MCF 10A (cell line): ENCODE data around the gene TRPV6. TPM values are rescaled to one million over a fixed set of nuclear protein-coding genes. Genes with fewer than 3 reads are reported as not detected.

Experiments
- BruUV-seq: library from RNA; stranded (reverse); fragments of 400-500 nt; replicated peaks from 2 replicates; lab custom pipeline; 2021; lab: Mats Ljungman, UMichigan
- CTCF ChIA-PET: fragments of 300-600 bp; sonication (Branson Sonifier 250); formaldehyde crosslinking; extraction: SDS; loops from one replicate; lab custom pipeline; 2021; ENCODE audit warnings: antibody characterized with exemption, inconsistent platforms; lab: Yijun Ruan, JAX
- POLR2A ChIA-PET: fragments of 300-600, 350-650 bp; sonication (Branson Sonifier 250); formaldehyde crosslinking; extraction: SDS; loops from one replicate; lab custom pipeline; 2020; ENCODE audit warnings: antibody characterized with exemption, inconsistent platforms; lab: Yijun Ruan, JAX
- DNase-seq: peaks from one replicate; pipeline ENCODE4 v3.0.0-alpha.2; 2018; ENCODE audit not compliant: unreplicated experiment
- H3K27ac Mint-ChIP-seq: one replicate; pipeline ENCODE4 v1.8.0; 2022; ENCODE audit warnings: mild to moderate bottlenecking, low read depth, mixed read lengths; ENCODE audit not compliant: unreplicated experiment
- H3K27me3 Mint-ChIP-seq: one replicate; pipeline ENCODE4 v1.8.0; 2022; ENCODE audit warnings: mixed read lengths; ENCODE audit not compliant: insufficient read depth, unreplicated experiment
- H3K36me3 Mint-ChIP-seq: one replicate; pipeline ENCODE4 v1.8.0; 2022; ENCODE audit warnings: mild to moderate bottlenecking, moderate library complexity, mixed read lengths; ENCODE audit not compliant: insufficient read depth, unreplicated experiment
- H3K4me1 Mint-ChIP-seq: one replicate; pipeline ENCODE4 v1.8.0; 2022; ENCODE audit warnings: mixed read lengths; ENCODE audit not compliant: insufficient read depth, unreplicated experiment
- H3K4me3 Mint-ChIP-seq: one replicate; pipeline ENCODE4 v1.8.0; 2022; ENCODE audit warnings: mild to moderate bottlenecking, moderate library complexity, mixed read lengths; ENCODE audit not compliant: unreplicated experiment
- H3K9me3 Mint-ChIP-seq: one replicate; pipeline ENCODE4 v1.8.0; 2022; ENCODE audit warnings: mixed read lengths; ENCODE audit not compliant: unreplicated experiment
- CTCF ChIP-seq: fragments of 200-600 bp; IDR thresholded peaks from one replicate; pipeline ENCODE4 v1.8.0; 2022; ENCODE audit warnings: antibody characterized with exemption, mild to moderate bottlenecking; ENCODE audit not compliant: unreplicated experiment
- intact Hi-C: fragments of 100-400 bp; cut with micrococcal nuclease; formaldehyde crosslinking; loops from 2 replicates; pipeline ENCODE4 v1.14.1; 2022
- total RNA-seq: library from RNA; stranded (reverse); gene quantifications from 2 replicates; pipeline ENCODE4 v1.2.3, GENCODE V29; 2022

TRPV6 gene
- total RNA-seq, 1 experiment from 2014 or later, result 0.30 TPM

- BruUV-seq, result no TSS peak
- intact Hi-C loops, result loop anchor here (2.0 kb wide), 1 partner anchor 321 kb away; no protein-coding TSS in a partner anchor
- Mint-ChIP-seq H3K4me3 (no peak overlapping the region), H3K9me3 (no peaks in the 10 kb centered on the region), H3K27ac (no peak overlapping the region), H3K4me1 (peaks cover 35% of the 10 kb centered on the region), H3K27me3 (peaks cover 33% of the 10 kb centered on the region), H3K36me3 (no peaks in the 10 kb centered on the region)
- DNase-seq, result no peak
- ChIA-PET CTCF (interaction anchor here (0.6 to 3.1 kb wide), 7 partner anchors 9 to 358 kb away, joined by 3 to 20 read pairs (median 5); no protein-coding TSS in a partner anchor), POLR2A (interaction anchor here (0.6 kb wide), 1 partner anchor 18 kb away, joined by 3 read pairs; no protein-coding TSS in a partner anchor)
- TF ChIP-seq CTCF, result no peak
These were observed 27.9 kb downstream of the TRPV6 start for GRCh38 chr7:142857625-142858024.

- Mint-ChIP-seq H3K36me3 (no peaks in the 10 kb centered on the region), H3K4me3 (no peak overlapping the region), H3K27ac (no peak overlapping the region), H3K9me3 (no peaks in the 10 kb centered on the region), H3K4me1 (peaks cover 35% of the 10 kb centered on the region), H3K27me3 (peaks cover 33% of the 10 kb centered on the region)
- no TSS peak for BruUV-seq
- ChIA-PET POLR2A (interaction anchor here (1.2 kb wide), 1 partner anchor 9 kb away, joined by 7 read pairs; no protein-coding TSS in a partner anchor), CTCF (interaction anchor here (0.9 to 4.0 kb wide), 6 partner anchors 9 to 383 kb away, joined by 5 to 66 read pairs (median 8); no protein-coding TSS in a partner anchor)
- DNase-seq, result peak; percentile 68
- intact Hi-C loops, result no loop called here
- no peak for TF ChIP-seq CTCF
These were observed 28.8 kb downstream of the TRPV6 start for GRCh38 chr7:142856565-142857245.

- peak; percentile 93 for DNase-seq
- no TSS peak for BruUV-seq
- Mint-ChIP-seq H3K4me1 (peaks cover 35% of the 10 kb centered on the region), H3K27me3 (peaks cover 33% of the 10 kb centered on the region), H3K27ac (no peak overlapping the region), H3K4me3 (peak overlapping the region; percentile 82), H3K36me3 (no peaks in the 10 kb centered on the region), H3K9me3 (no peaks in the 10 kb centered on the region)
- ChIA-PET POLR2A (interaction anchor here (0.6 to 1.2 kb wide), 2 partner anchors 10 to 16 kb away, joined by 3 to 7 read pairs; no protein-coding TSS in a partner anchor), CTCF (interaction anchor here (0.6 to 4.0 kb wide), 9 partner anchors 9 to 384 kb away, joined by 3 to 66 read pairs (median 8); no protein-coding TSS in a partner anchor)
- intact Hi-C loops, result no loop called here
- TF ChIP-seq CTCF, result no peak
These were observed 29.6 kb downstream of the TRPV6 start for GRCh38 chr7:142855756-142856564.
